ENCODE measurements around the gene CADM1.

The CADM1 gene

GRCh38 chr11:115257678-115258077, 246.5 kb downstream of the CADM1 start:
- DNase-seq (ENCODE audit: low read depth), result no peak
- no peak for TF ChIP-seq CTCF (IDR thresholded peaks at IDR 0.05; ENCODE audit: control insufficient read depth, extremely low read depth, insufficient read depth)
- no peak overlapping the region for H3K4me3 ChIP-seq (ENCODE audit: low read depth, low read length)

- no peak overlapping the region for H3K4me3 ChIP-seq (ENCODE audit: low read depth, low read length)
- TF ChIP-seq CTCF (IDR thresholded peaks at IDR 0.05; ENCODE audit: control insufficient read depth, extremely low read depth, insufficient read depth), result no peak
- no peak for DNase-seq (ENCODE audit: low read depth)
Measured at GRCh38 chr11:115257270-115257669, 246.9 kb downstream of the CADM1 start.

- DNase-seq (ENCODE audit: low read depth), result no peak
- TF ChIP-seq CTCF (IDR thresholded peaks at IDR 0.05; ENCODE audit: control insufficient read depth, extremely low read depth, insufficient read depth), result no peak
- H3K4me3 ChIP-seq (ENCODE audit: low read depth, low read length), result no peak overlapping the region
Measured at GRCh38 chr11:115256397-115257197, 247.6 kb downstream of the CADM1 start.

GRCh38 chr11:115255006-115255762, 249.0 kb downstream of the CADM1 start:
- no peak for TF ChIP-seq CTCF (IDR thresholded peaks at IDR 0.05; ENCODE audit: control insufficient read depth, extremely low read depth, insufficient read depth)
- no peak for DNase-seq (ENCODE audit: low read depth)
- H3K4me3 ChIP-seq (ENCODE audit: low read depth, low read length), result no peak overlapping the region

GRCh38 chr11:115251126-115251525, 253.1 kb downstream of the CADM1 start:
- H3K4me3 ChIP-seq (ENCODE audit: low read depth, low read length), result no peak overlapping the region
- DNase-seq (ENCODE audit: low read depth), result no peak
- no peak for TF ChIP-seq CTCF (IDR thresholded peaks at IDR 0.05; ENCODE audit: control insufficient read depth, extremely low read depth, insufficient read depth)

- H3K4me3 ChIP-seq (ENCODE audit: low read depth, low read length), result no peak overlapping the region
- no peak for TF ChIP-seq CTCF (IDR thresholded peaks at IDR 0.05; ENCODE audit: control insufficient read depth, extremely low read depth, insufficient read depth)
- DNase-seq (ENCODE audit: low read depth), result no peak
Measured at GRCh38 chr11:115249061-115249578, 255.1 kb downstream of the CADM1 start.

All from LNCaP clone FGC (cell line).